B cell (primary cell): ENCODE measurements around the gene SRGAP1. TPM values are rescaled to one million over a fixed set of nuclear protein-coding genes. Genes with fewer than 3 reads are reported as not detected.
"Not testable (repeated sequence)": the region's sequence is repeated elsewhere in the genome, so short reads cannot be mapped to it uniquely, and the experiment has no call there.

Experiments used
- ATAC-seq: fragments of 200-7000 bp; cut with Tn5 transposase; one replicate; pipeline ENCODE4 v1.10.0; 2021; ENCODE audit warnings: low read depth, mild to moderate bottlenecking, moderate number of reproducible peaks, moderate library complexity
- CTCF ChIA-PET: fragments of 350-600 bp; sonication (Branson Sonifier 250); formaldehyde crosslinking; loops from one replicate; lab custom pipeline; 2021; ENCODE audit warnings: antibody characterized with exemption, inconsistent platforms; lab: Charles Lee
- POLR2A ChIA-PET: fragments of 350-600 bp; sonication (Branson Sonifier 250); formaldehyde crosslinking; loops from one replicate; lab custom pipeline; 2021; ENCODE audit warnings: antibody characterized with exemption; lab: Charles Lee
- DNase-seq: peaks from one replicate; pipeline ENCODE4 v3.0.0; 2013
- H2AFZ ChIP-seq: 2 replicates; pipeline ENCODE4 v1.6.1; 2012; ENCODE audit warnings: mild to moderate bottlenecking, low read depth, low read length; ENCODE audit not compliant: insufficient read depth, poor library complexity, severe bottlenecking
- H3K27ac ChIP-seq, 2 donors: 1 replicate in 1 of 2; 2 replicates in 1 of 2; pipeline ENCODE4 v1.5.1; 2012 to 2013; ENCODE audit warnings: low read length in 2 of 2, mild to moderate bottlenecking in 2 of 2, moderate library complexity in 1 of 2
- H3K27me3 ChIP-seq, 4 experiments: fragments of 200-600 bp in 1 of 4; sonication (generic) in 1 of 4; replicated peaks in 1 of 4; 1 replicate in 2 of 4; 2 replicates in 2 of 4; pipeline versions ENCODE4 v1.6.1 to v1.7.0; 2013 to 2016; ENCODE audit warnings: low read length in 3 of 4, mild to moderate bottlenecking in 2 of 4, mixed read lengths in 1 of 4, moderate library complexity in 1 of 4; ENCODE audit not compliant: insufficient read depth in 4 of 4, control insufficient read depth in 3 of 4; ENCODE audit errors: control extremely low read depth in 1 of 4
- H3K36me3 ChIP-seq, 2 experiments: replicated peaks in 1 of 2; 1 replicate in 1 of 2; 2 replicates in 1 of 2; pipeline versions ENCODE4 v1.6.1 to v1.7.1; 2013; ENCODE audit warnings: low read length in 1 of 2; ENCODE audit not compliant: insufficient read depth in 2 of 2, control insufficient read depth in 1 of 2; ENCODE audit errors: control extremely low read depth in 1 of 2, extremely low read depth in 1 of 2
- H3K4me1 ChIP-seq, 2 donors: fragments of 200-600 bp in 1 of 2; sonication (generic) in 1 of 2; 1 replicate in 1 of 2; 2 replicates in 1 of 2; pipeline versions ENCODE4 v1.5.1 to v1.6.1; 2013 to 2017; ENCODE audit warnings: low read length in 2 of 2; ENCODE audit not compliant: control insufficient read depth in 2 of 2, insufficient read depth in 2 of 2
- H3K4me2 ChIP-seq: replicated peaks from 2 replicates; pipeline ENCODE3; 2012; ENCODE audit warnings: mild to moderate bottlenecking, low read depth, low read length; ENCODE audit not compliant: poor library complexity, severe bottlenecking
- H3K4me3 ChIP-seq, 5 experiments: fragments of 200-600 bp in 1 of 5; sonication (generic) in 1 of 5; 1 replicate in 3 of 5; 2 replicates in 2 of 5; pipeline versions ENCODE4 v1.5.1 to v1.7.0; 2011 to 2016; ENCODE audit warnings: low read length in 4 of 5, mild to moderate bottlenecking in 4 of 5, low read depth in 2 of 5, control low read depth in 1 of 5, moderate library complexity in 1 of 5; ENCODE audit not compliant: insufficient read depth in 1 of 5; ENCODE audit errors: control extremely low read depth in 1 of 5, extremely low read depth in 1 of 5
- H3K79me2 ChIP-seq: fragments of 200-600 bp; sonication (generic); one replicate; pipeline ENCODE4 v1.6.0; 2016; ENCODE audit warnings: low read length; ENCODE audit not compliant: control insufficient read depth, insufficient read depth
- H3K9ac ChIP-seq: fragments of 200-600 bp; sonication (generic); 2 replicates; pipeline ENCODE4 v1.6.1; 2017; ENCODE audit warnings: mild to moderate bottlenecking, low read length, moderate library complexity
- H3K9me3 ChIP-seq, 3 donors: one replicate each; pipeline versions ENCODE4 v1.6.1 to v1.7.1; 2013; ENCODE audit warnings: low read length in 2 of 3; ENCODE audit not compliant: control insufficient read depth in 2 of 3, insufficient read depth in 1 of 3; ENCODE audit errors: control extremely low read depth in 1 of 3
- H4K20me1 ChIP-seq: 2 replicates; pipeline ENCODE4 v1.6.0; 2012; ENCODE audit warnings: mild to moderate bottlenecking, low read length; ENCODE audit not compliant: insufficient read depth, control insufficient read depth, poor library complexity, severe bottlenecking
- H3K27ac Mint-ChIP-seq: one replicate; pipeline ENCODE4 v1.8.0; 2021; ENCODE audit warnings: mixed read lengths
- H3K27me3 Mint-ChIP-seq: one replicate; pipeline ENCODE4 v1.8.0; 2021; ENCODE audit warnings: mixed read lengths
- H3K4me1 Mint-ChIP-seq: one replicate; pipeline ENCODE4 v1.8.0; 2021; ENCODE audit warnings: mixed read lengths
- H3K4me3 Mint-ChIP-seq: one replicate; pipeline ENCODE4 v1.8.0; 2021; ENCODE audit warnings: mixed read lengths
- H3K9me3 Mint-ChIP-seq: one replicate; pipeline ENCODE4 v1.8.0; 2022; ENCODE audit warnings: mixed read lengths; ENCODE audit not compliant: insufficient read depth
- CTCF ChIP-seq: fragments of 200-600 bp; IDR thresholded peaks from one replicate; pipeline ENCODE4 v1.8.0; 2022; ENCODE audit warnings: antibody characterized with exemption, mild to moderate bottlenecking
- EZH2 ChIP-seq: IDR thresholded peaks from 2 replicates; pipeline ENCODE4 v1.6.1; 2012; ENCODE audit warnings: borderline replicate concordance, low read depth, mild to moderate bottlenecking, moderate library complexity, low read length; ENCODE audit not compliant: insufficient read depth, poor library complexity, severe bottlenecking
- WGBS: methylation state at CpG from one replicate; pipeline ENCODE4 v1.1.5; 2013; ENCODE audit warnings: missing lambda C conversion rate; ENCODE audit not compliant: insufficient coverage; 5-methylcytosine and 5-hydroxymethylcytosine counted together
- intact Hi-C: fragments of 100-400 bp; cut with micrococcal nuclease; formaldehyde crosslinking; loops from one replicate; pipeline ENCODE4 v1.10.0; 2022
- polyA plus RNA-seq: library from polyadenylated mRNA; depleted of rRNA; stranded (reverse); fragments of >200 nt; gene quantifications from 2 replicates; pipeline ENCODE4 v1.2.3, GENCODE V29; 2012
- total RNA-seq, 2 donors: library from RNA; stranded (reverse); fragments of 120-200 nt in 1 of 2; gene quantifications; 1 replicate in 1 of 2; 2 replicates in 1 of 2; pipeline versions ENCODE4 v1.2.3 to v1.2.4, GENCODE V29; 2013 to 2022

Gene SRGAP1
- total and polyA plus RNA-seq, 2 donors (not counting 1 experiment from before 2014, with no cell fraction given) = under 0.01 to 0.22 TPM

- H3K4me2 ChIP-seq = no peak overlapping the region
- Mint-ChIP-seq H3K4me1 (no peaks in the 10 kb centered on the region), H3K9me3 (no peaks in the 10 kb centered on the region), H3K27ac (no peak overlapping the region), H3K27me3 (no peaks in the 10 kb centered on the region), H3K4me3 (no peak overlapping the region)
- no peaks in the 10 kb centered on the region for H3K27me3 ChIP-seq
- no peak overlapping the region for H3K27ac ChIP-seq
- no peaks in the 10 kb centered on the region for H4K20me1 ChIP-seq
- 100% methylated on average over 2 of the region's 2 CpGs for WGBS
- no peak overlapping the region for H2AFZ ChIP-seq
- no peaks in the 10 kb centered on the region for H3K79me2 ChIP-seq
- DNase-seq (no peak), ATAC-seq (no peak)
- H3K9ac ChIP-seq = no peak overlapping the region
- peaks cover 0 to 3% (median 0%) of the 10 kb centered on the region in 3 donors for H3K9me3 ChIP-seq
- no peaks in the 10 kb centered on the region for H3K4me1 ChIP-seq
- TF ChIP-seq EZH2 (no peak), CTCF (no peak)
- ChIA-PET CTCF (no interaction called here), POLR2A (no interaction called here)
- H3K4me3 ChIP-seq = no peak overlapping the region
- intact Hi-C loops = no loop called here
- H3K36me3 ChIP-seq = no peaks in the 10 kb centered on the region
These were observed 226.0 kb downstream of the SRGAP1 start for GRCh38 chr12:64070454-64070853.

- H3K4me3 ChIP-seq = no peak overlapping the region
- H3K79me2 ChIP-seq = no peaks in the 10 kb centered on the region
- no CpG with 5 or more reads among the region's 5 CpGs for WGBS
- no peaks in the 10 kb centered on the region for H3K27me3 ChIP-seq
- Mint-ChIP-seq H3K27ac (no peak overlapping the region), H3K4me1 (no peaks in the 10 kb centered on the region), H3K4me3 (no peak overlapping the region), H3K9me3 (peaks cover 6% of the 10 kb centered on the region), H3K27me3 (no peaks in the 10 kb centered on the region)
- peaks cover 0 to 3% (median 2%) of the 10 kb centered on the region in 3 donors for H3K9me3 ChIP-seq
- ATAC-seq (no peak), DNase-seq (no peak)
- no peak overlapping the region for H3K27ac ChIP-seq
- no peaks in the 10 kb centered on the region for H4K20me1 ChIP-seq
- H2AFZ ChIP-seq = no peak overlapping the region
- H3K9ac ChIP-seq = no peak overlapping the region
- no peaks in the 10 kb centered on the region for H3K4me1 ChIP-seq
- TF ChIP-seq EZH2 = no peak
- no peak for TF ChIP-seq CTCF
- no peak overlapping the region for H3K4me2 ChIP-seq
- intact Hi-C loops = no loop called here
- ChIA-PET CTCF (no interaction called here), POLR2A (no interaction called here)
- no peaks in the 10 kb centered on the region for H3K36me3 ChIP-seq
These were observed 228.5 kb downstream of the SRGAP1 start for GRCh38 chr12:64072916-64073575.

GRCh38 chr12:64076565-64076964 is 232.1 kb downstream of the SRGAP1 start:
- 95% methylated on average over 6 of the region's 9 CpGs for WGBS
- H3K79me2 ChIP-seq, intact Hi-C loops, H3K27me3 ChIP-seq, POLR2A ChIA-PET, H3K4me1 ChIP-seq, ATAC-seq, H3K9ac ChIP-seq, CTCF ChIA-PET, H3K36me3 ChIP-seq, DNase-seq, H3K9me3 Mint-ChIP-seq, H3K4me2 ChIP-seq, H3K4me3 ChIP-seq, H3K27me3 Mint-ChIP-seq, H3K9me3 ChIP-seq, H3K27ac Mint-ChIP-seq, H3K4me1 Mint-ChIP-seq, H3K27ac ChIP-seq, H4K20me1 ChIP-seq, H2AFZ ChIP-seq, H3K4me3 Mint-ChIP-seq: not testable (repeated sequence)
